ENCODE results near the gene TAF1A.

DNA sequence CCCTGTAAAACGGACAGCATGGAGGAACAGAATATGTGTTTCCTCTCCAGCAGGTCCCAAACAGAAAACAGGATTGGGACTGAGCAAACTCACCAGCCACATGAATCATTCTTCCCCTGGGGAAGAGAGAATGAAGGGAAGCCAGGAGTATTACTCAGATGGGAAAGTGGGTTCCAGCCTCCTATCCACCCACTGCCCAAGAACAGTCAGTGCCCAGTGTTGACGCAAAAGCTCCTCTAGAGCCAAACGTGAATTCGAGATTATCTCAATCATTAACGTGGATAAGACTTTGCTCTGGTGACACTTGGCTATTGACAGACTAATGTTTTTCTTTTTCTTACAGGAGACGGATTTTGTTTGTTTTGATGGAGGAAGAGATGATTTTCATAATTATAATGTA lies 37.5 kb upstream of the TAF1A start:
- TF ChIP-seq, protein P1, sequence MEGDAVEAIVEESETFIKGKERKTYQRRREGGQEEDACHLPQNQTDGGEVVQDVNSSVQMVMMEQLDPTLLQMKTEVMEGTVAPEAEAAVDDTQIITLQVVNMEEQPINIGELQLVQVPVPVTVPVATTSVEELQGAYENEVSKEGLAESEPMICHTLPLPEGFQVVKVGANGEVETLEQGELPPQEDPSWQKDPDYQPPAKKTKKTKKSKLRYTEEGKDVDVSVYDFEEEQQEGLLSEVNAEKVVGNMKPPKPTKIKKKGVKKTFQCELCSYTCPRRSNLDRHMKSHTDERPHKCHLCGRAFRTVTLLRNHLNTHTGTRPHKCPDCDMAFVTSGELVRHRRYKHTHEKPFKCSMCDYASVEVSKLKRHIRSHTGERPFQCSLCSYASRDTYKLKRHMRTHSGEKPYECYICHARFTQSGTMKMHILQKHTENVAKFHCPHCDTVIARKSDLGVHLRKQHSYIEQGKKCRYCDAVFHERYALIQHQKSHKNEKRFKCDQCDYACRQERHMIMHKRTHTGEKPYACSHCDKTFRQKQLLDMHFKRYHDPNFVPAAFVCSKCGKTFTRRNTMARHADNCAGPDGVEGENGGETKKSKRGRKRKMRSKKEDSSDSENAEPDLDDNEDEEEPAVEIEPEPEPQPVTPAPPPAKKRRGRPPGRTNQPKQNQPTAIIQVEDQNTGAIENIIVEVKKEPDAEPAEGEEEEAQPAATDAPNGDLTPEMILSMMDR (IDR thresholded peaks at IDR 0.05 in 2 of 3, conservative IDR thresholded peaks at IDR 0.05 in 1 of 3; ENCODE audit: borderline replicate concordance in 1 of 3, insufficient read depth in 1 of 3, low read depth in 2 of 3, low read length in 2 of 3), result no peak
- TF ChIP-seq EZH2 (IDR thresholded peaks at IDR 0.05) (no peak), SIN3A (IDR thresholded peaks at IDR 0.05; ENCODE audit: low read depth) (no peak), ZNF274 (IDR thresholded peaks at IDR 0.05; ENCODE audit: low read depth, low read length) (no peak), FOSL1 (IDR thresholded peaks at IDR 0.05; ENCODE audit: low read depth) (no peak), SP1 (IDR thresholded peaks at IDR 0.05; ENCODE audit: low read depth) (no peak), YY1 (IDR thresholded peaks at IDR 0.05; ENCODE audit: extremely low read depth, insufficient replicate concordance, low read depth, low read length) (no peak)
- TF ChIP-seq, protein P2, sequence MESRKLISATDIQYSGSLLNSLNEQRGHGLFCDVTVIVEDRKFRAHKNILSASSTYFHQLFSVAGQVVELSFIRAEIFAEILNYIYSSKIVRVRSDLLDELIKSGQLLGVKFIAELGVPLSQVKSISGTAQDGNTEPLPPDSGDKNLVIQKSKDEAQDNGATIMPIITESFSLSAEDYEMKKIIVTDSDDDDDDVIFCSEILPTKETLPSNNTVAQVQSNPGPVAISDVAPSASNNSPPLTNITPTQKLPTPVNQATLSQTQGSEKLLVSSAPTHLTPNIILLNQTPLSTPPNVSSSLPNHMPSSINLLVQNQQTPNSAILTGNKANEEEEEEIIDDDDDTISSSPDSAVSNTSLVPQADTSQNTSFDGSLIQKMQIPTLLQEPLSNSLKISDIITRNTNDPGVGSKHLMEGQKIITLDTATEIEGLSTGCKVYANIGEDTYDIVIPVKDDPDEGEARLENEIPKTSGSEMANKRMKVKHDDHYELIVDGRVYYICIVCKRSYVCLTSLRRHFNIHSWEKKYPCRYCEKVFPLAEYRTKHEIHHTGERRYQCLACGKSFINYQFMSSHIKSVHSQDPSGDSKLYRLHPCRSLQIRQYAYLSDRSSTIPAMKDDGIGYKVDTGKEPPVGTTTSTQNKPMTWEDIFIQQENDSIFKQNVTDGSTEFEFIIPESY (IDR thresholded peaks at IDR 0.05; ENCODE audit: extremely low read depth, insufficient replicate concordance, low read length), result no peak
- TF ChIP-seq, protein P3, sequence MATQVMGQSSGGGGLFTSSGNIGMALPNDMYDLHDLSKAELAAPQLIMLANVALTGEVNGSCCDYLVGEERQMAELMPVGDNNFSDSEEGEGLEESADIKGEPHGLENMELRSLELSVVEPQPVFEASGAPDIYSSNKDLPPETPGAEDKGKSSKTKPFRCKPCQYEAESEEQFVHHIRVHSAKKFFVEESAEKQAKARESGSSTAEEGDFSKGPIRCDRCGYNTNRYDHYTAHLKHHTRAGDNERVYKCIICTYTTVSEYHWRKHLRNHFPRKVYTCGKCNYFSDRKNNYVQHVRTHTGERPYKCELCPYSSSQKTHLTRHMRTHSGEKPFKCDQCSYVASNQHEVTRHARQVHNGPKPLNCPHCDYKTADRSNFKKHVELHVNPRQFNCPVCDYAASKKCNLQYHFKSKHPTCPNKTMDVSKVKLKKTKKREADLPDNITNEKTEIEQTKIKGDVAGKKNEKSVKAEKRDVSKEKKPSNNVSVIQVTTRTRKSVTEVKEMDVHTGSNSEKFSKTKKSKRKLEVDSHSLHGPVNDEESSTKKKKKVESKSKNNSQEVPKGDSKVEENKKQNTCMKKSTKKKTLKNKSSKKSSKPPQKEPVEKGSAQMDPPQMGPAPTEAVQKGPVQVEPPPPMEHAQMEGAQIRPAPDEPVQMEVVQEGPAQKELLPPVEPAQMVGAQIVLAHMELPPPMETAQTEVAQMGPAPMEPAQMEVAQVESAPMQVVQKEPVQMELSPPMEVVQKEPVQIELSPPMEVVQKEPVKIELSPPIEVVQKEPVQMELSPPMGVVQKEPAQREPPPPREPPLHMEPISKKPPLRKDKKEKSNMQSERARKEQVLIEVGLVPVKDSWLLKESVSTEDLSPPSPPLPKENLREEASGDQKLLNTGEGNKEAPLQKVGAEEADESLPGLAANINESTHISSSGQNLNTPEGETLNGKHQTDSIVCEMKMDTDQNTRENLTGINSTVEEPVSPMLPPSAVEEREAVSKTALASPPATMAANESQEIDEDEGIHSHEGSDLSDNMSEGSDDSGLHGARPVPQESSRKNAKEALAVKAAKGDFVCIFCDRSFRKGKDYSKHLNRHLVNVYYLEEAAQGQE (IDR thresholded peaks at IDR 0.05; ENCODE audit: low read depth), result no peak
- TF ChIP-seq, protein P4, sequence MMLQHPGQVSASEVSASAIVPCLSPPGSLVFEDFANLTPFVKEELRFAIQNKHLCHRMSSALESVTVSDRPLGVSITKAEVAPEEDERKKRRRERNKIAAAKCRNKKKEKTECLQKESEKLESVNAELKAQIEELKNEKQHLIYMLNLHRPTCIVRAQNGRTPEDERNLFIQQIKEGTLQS (IDR thresholded peaks at IDR 0.05), result no peak
- TF ChIP-seq, protein P5, sequence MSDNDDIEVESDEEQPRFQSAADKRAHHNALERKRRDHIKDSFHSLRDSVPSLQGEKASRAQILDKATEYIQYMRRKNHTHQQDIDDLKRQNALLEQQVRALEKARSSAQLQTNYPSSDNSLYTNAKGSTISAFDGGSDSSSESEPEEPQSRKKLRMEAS (IDR thresholded peaks at IDR 0.05), result no peak

All from HCT116 (cell line).